HG03064 (cell line): ENCODE data around the gene SAMD4A.
"Not testable (repeated sequence)": the region's sequence is repeated elsewhere in the genome, so short reads cannot be mapped to it uniquely, and the experiment has no call there.

Experiments used
- ATAC-seq: cut with Tn5 transposase; IDR thresholded peaks from one replicate; pipeline ENCODE4 v1.9.1; 2021; ENCODE audit warnings: low read depth; ENCODE audit not compliant: unreplicated experiment

Gene SAMD4A

DNA sequence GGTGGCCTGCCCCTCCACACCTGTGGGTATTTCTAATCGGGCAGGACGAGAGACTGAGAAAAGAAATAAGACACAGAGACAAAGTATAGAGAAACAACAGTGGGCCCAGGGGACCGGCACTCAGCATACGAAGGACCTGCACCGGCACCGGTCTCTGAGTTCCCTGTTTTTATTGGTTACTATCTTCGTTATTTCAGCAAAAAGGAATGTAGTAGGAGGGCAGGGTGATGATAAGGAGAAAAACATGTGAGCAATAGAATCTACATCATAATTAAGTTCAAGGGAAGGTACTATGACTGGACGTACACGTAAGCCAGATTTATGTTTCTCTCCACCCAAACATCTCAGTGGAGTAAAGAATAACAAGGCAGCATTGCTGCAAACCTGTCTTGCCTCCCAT is 185.7 kb downstream of the SAMD4A start:
- not testable (repeated sequence) for ATAC-seq

DNA sequence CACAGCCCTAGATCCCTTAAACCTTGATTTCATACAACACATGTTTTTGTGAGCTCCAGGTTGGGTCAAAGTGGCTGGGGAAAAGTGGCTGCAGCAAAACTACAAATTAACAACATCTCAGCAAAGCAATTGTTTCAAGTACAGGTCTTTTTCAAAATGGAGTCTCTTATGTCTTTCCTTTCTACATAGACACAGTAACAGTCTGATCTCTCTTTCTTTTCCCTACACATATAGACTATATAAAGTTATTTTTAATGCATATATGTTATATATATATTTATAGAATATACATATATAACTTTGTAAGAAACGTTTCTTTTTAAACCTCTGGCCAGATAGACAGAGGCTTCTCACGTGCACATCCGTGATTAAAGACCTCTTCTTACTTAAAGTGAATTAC is 186.5 kb downstream of the SAMD4A start:
- ATAC-seq: not testable (repeated sequence)

DNA sequence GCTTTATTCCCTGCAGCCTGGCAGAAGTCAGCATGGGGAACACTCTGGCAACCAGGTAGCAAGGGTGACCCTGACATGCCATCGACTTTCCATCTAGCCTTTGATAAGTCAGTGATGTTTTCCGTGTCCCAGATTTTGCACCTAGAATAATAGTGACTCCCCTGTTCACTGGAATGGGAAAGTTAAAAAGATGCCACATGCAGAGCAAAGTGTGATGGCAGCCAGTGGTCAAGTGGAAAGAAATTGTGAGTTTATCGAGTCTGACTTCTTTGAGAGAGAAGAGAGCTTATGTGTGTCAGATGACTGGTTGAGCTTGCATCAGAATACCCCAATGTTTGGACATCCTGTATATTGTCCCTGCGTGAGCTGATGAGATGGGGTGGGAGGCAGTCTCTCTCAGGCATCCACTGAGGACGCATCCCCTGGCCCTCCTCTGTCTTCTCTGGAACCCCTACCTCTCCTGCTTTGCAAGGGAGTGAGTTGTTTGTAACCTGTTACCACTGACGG is 187.2 kb downstream of the SAMD4A start:
- no peak for ATAC-seq

DNA sequence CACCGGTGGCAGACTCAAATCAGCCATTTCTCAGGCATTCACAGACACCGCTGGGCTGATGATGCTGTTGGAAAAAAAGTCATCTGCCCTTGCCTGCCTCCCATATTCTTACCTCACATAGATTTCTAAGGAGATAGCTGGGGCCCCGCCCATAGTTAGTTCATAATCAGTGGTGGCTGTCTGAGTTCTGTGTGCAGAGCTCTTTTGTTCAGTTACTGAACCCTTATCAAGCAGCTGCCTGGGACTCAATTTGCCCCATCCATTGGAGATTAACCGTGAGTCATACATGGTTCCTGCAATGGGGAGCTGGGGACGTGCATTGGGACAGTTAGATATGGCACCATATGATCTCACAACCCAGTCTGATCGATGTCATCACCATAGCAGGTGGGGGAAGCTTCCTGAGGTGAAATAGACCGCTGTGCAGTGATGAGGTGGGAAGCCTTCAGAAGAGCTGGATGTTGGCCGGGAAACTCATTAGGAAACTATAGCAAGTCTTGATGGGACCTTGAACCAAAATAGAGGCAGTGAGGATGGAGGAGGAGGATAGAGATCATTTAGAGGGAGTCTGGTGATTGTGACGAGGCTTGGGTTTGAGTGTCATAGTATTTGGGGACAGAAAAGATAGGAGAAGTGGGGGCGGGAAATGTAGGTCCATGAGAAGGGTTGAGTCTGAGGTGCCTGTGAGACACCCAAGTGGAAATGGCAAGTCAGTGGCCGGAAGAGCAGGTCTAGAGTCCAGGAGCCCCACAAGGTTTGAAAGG is 187.9 kb downstream of the SAMD4A start:
- ATAC-seq: no peak

DNA sequence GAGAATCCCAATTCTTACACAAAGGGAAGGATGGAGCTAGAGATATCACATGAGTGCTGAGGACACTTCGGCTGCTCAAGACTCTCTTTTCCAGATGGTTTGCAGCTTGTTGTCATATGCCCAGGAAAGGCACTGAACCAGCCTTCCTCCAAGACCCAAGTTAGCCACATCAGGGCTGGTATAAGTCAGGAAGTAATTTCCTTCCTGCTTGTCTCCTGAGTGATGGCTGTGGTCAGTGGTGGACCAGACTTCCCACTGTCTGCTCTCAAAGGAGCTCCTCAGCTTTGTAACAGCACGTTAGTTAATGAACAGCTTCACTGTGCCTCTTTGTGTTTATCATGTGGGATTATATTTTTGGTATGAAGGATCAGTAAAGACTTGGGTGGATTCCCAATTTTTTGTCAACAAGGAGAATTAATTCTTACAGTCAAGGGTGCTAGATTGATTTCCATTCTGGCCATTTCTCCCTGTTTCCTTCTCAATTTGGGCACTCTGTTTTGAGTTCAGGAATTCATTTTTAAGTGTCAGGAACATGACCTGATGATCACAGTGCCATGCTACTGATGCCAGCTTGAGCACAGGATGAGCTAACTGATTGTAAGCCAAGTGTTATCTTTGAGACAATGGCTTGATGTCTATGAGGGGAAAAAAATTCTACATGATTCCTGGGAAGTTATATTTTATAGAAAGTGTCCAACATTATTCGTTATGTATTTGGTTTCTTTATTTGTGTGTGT is 189.9 kb downstream of the SAMD4A start:
- no peak for ATAC-seq

DNA sequence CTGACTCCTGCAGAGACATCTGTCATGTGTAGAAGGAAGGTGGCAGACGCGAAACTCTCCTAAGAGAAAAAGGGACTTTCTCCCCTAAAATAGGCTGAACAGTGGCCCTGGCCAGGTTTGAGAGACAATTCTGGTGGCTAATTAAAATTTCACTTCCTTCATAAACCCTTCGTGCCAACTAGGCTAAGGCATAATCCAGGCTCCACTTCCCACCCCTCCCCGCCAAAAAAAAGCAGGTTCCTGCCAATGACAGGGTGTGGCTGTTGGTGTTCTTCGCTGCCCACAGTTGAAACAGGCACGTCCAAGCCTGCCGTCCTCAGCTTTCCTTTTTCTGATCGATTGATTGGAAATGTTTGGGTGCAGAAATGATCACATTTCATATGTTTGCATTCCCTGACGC is 191.1 kb downstream of the SAMD4A start:
- no peak for ATAC-seq

DNA sequence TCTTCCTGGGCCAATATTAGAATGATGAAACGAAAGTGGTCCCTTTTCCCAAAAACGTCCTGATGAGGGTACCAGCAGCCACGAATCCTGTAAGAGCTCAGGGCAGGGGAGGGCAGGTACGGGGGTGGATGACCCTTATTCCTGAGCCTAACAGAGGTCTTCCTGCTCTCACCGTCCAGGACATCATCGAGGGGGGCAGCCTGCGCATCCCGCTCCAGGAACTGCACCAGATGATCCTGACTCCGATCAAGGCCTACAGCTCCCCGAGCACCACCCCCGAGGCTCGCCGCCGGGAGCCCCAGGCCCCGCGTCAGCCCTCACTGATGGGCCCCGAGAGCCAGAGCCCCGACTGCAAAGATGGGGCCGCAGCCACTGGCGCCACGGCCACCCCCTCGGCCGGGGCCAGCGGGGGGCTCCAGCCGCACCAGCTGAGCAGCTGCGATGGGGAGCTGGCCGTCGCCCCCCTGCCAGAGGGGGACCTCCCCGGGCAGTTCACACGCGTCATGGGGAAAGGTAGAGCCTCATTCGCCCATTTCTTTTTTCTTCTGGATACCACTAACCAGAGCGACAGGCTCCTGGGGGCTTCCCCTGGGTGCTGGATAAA is 193.2 kb downstream of the SAMD4A start:
- ATAC-seq: no peak

DNA sequence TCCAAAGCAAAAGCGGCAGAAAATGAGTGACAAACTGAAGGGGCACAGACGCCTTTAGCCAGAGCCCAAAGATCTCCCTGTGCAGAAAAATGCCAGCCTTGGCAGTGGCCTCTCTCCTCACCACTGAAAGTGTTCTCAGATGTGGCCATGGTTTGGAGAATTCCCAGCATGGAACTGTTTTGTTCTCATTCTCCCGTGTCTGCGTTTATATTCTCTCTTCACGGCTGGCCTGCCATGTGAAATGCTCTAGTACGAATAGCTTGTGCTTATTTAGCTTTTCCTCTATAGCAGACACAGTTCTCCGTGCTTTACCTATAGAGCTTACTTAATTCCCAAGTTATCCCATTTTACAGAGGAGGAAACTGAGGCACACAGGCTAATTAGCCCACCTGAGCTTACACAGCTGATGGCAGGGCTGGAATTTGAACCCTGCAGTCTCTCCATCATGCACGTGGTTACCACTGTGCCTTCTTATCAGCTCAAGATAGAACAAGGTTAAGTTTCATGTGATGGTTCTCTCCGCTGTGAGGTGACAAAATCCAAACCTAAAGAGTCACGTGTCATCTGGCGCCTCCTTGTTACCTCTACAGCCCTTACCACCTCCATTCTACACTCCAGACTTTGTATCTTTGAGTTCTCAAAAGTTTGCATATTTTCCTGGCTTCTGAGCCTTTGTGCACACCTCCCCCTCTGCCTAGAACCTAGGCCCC is 194.1 kb downstream of the SAMD4A start:
- ATAC-seq: no peak

DNA sequence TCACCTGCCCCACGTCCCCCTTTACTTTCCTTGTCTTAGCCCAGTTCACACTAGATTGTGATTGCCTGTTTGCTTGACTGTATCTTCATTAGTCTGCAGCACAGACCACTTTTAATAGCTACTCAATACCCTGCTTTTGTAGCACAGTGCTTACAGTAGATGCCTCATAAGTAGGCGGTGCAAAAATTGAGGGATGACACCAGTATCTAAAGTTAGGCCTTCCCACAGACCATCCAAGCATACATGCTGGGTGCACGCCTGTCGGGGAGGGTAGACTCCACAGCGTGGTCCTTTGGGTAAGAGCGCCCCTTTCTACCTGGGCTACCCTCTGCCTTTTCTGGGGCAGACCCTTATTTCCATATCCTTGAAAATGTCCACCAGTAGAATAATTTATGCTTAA is 194.9 kb downstream of the SAMD4A start:
- ATAC-seq: no peak

DNA sequence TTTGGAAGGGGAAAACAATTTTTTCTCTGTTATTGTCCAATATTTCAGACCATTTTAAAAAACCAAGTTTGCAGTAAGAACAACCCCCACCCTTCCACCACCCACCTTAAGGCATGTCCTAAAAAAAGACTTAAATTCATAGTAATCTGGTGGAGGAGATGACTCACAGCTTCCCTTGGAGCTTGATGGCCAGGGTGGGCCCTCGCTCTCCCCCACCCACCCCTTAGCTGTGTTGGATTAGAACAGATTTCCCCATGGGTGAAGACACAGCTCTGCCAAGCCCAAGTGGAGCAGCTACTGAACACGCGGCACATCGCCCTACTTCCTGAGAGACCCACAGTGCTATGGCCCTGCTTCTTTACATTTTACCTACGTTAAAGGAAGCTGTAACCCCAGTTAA is 195.4 kb downstream of the SAMD4A start:
- ATAC-seq: no peak

DNA sequence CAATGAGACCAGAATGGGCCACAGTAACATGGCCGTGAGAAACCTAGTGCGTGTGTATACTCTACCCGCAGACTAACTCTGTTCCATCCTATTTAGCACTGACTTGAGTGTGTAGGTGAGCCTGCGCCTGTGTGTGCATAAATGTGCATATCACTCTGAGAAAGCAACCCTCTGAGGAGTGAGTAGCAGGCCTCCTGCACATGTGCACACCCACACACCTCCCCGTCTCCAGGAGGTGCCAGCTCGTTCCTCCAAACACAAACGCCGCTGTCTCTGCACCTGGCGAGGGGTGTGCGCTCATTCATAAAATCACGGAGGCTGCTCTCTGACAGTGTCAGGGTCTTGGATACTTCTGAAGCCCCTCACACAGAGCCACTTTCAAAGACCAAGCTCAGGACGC is 196.8 kb downstream of the SAMD4A start:
- ATAC-seq: no peak

DNA sequence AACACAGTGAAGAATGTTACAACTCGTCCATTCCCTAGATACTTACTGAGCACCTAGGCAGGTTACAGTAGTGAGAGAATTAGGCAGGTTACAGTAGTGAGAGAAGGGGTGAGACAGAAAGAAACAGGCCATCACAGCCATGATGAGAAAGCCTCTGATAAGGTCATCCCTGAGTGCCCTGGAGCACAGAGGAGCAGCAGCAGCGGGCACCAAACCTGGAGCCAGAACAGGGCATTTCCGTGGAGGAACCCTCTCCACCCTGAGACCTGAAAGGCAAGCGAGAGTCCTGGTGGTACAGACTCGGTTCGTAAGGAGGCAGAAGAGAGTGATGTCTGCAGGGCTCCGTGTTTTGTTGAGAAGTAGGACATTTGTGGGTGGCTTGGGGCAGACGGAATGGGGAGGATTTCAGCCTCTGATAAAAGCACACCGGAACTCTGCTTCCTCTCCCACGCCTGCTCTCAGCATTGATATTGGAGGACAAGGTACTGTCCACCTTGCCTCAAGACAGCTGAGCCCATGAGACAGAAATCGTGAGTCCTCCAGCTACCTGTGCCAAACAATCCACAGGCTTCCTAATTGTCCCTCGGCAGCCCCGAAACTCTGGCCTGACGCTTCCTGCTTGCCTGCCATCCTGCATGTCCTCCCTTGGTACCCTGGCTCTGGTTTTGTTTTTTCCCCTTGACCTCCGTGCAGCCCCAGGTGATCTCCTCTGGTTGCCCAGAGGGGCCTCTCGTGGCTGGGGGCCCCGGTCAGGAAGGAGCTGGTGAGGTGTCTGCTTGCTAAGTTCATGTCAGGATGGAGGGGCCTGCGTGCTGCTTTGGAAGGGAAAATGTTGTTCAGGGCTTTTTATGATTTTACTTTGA is 199.6 kb downstream of the SAMD4A start:
- ATAC-seq: no peak

DNA sequence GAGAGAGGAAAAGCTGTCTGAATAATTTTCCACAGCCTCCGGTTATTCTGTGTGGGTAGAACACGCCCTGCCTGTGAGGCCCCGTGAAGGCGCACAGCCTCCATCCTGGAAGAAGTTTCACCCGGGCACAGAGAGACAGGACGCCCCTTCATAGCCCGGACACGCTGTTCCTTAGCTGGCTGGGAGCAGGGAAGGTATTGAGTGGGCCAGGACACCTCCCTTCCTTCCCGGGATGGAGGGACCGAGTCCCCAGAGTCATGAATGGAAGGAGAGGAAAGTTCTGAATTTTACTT is 200.2 kb downstream of the SAMD4A start:
- no peak for ATAC-seq

DNA sequence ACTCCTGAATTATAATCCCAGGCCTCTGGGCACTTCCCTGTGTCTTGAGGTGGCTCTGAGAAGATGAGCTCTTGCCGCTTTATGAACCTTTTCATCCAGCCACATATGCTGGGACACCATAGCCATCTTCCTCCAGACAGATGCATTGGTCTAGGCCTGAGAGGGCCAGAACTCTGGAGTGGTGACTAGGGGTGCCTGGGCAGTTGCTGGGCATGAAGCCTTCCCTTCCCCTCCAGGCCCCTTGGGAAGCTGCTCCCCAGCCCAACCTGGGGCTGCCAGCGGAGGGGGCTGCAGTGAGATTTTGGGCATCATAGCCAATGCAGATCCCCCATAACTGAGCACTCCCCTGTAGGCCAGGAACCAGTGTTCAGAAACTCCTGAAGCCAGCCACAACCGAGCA is 200.5 kb downstream of the SAMD4A start:
- ATAC-seq: no peak

DNA sequence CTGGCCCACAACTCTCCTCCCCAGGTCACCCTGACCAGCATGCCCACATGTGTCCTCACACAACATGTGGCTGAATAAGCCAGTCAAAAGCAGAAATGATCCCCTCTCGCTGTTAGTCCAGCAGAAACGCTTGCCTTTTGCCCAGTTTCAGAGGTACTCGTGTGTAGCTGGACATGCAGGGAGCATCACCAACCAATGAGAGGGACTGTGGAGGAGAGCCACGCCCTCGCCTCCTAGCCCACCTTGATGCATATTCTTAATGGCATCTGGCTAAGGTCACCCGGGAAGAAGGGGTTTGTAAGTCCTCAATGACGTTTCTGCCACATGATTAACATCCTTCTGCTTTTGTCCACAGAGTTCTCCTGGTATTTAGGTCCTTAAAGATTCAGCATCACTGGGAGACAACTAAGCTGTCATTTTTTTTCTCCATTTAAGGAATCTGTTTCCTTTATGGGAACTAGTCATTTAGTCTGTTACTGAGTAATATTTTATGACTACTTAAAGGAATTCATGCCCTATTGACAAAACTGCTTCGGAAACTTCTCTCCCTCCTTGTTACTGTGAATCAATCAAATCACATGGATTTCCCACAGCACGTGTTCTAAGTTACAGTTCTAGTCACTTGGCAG is 201.7 kb downstream of the SAMD4A start:
- ATAC-seq: no peak

DNA sequence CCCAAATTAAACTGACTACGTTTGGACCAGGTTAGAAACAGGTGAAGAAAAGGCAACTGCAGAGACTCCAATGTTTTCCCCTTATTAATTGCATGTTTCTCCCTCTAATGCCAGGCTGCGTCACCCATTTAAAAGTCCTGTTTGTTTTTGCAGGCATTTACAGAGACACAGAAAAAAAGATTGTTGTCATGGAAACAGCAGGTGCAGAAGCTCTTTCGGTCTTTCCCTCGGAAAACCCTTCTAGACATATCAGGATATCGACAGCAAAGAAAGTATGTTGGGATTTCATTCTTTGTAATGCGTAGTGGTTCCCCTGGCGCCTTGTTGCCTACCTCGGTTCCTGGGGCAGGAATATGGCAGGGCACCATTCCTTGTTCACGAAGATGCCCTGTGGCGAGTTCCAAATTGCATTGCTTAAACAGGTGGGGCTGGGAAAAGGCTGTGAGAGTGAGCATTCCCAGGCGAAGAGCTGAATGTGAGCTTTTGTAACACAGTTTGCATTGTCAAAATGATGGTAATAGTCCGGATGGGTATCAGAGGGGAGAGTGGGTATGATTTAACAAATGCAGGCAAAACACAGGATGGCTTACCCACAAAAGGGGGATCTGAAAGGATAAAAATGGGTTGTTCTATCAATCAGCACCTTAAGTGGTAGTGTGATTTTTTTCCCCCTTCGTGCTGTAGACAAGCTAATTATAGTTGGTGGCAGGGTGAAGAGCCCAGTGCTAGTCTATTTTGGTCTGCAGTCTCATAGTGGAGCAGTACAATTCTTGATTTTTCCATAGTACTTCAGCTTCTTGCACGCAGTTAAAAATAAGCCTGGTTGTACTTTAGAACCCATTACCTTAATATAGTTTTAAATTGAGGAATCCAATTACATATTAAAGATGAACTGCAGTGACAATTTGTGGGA is 203.3 kb downstream of the SAMD4A start:
- no peak for ATAC-seq

DNA sequence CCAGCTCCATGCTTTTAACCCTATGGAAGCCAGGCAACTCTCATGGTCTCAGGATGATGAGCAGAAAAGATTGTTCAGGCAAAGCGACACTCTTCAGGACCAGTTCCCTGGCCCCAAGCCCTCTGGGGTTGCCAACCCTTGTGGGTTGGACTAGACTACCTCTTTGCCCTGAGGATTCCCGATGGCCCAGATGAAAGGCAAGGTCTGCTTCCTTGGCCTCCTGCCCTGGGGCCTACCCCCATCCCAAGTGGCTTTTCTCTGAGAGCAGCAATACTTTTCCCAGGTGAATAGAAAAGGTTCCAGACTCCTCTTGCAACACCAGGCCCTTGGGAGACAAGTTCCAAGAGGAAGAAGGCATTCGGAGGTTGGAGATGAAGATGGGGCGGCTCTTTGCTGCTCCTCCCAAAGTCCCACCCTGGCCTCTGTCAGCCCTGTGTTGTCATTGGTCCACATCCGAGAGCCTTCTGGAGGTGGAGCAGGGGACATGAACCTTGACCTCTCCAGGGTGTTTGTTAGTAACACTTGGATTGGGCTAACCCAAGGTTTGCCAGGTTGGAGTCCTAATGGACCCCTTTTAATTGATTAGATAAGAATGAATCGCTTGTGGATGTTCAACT is 204.6 kb downstream of the SAMD4A start:
- ATAC-seq: no peak

DNA sequence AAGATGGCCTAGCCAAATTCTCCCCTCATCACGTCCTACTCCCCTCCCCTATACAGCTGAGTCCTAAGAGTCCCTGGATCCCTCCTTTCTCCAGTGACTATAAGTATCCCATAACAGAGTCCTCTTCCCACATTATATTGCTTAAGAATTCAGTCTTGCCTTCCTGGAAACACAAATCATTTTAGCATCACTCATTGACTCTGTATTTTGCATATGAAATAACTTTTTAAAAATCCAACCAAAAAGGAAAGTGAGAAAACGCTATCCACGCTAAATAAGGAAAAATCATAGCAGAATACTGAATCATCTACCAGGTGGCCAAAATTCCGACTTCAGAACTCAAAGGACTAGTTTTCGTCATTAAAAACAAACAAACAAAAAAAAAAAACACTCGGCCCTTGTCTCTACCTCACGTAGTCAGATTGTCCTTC is 205.5 kb downstream of the SAMD4A start:
- no peak for ATAC-seq
